ENCODE measurements around the gene KSR1.

- TF ChIP-seq CTCF (IDR thresholded peaks at IDR 0.05) (no peak), POLR2A (IDR thresholded peaks at IDR 0.05) (no peak)
Measured at GRCh38 chr17:27550974-27551505, 94.8 kb downstream of the KSR1 start.
